ENCODE results near the gene SPRYD3.
"Not testable (repeated sequence)": the region's sequence is repeated elsewhere in the genome, so short reads cannot be mapped to it uniquely, and the experiment has no call there.

The SPRYD3 gene

DNA sequence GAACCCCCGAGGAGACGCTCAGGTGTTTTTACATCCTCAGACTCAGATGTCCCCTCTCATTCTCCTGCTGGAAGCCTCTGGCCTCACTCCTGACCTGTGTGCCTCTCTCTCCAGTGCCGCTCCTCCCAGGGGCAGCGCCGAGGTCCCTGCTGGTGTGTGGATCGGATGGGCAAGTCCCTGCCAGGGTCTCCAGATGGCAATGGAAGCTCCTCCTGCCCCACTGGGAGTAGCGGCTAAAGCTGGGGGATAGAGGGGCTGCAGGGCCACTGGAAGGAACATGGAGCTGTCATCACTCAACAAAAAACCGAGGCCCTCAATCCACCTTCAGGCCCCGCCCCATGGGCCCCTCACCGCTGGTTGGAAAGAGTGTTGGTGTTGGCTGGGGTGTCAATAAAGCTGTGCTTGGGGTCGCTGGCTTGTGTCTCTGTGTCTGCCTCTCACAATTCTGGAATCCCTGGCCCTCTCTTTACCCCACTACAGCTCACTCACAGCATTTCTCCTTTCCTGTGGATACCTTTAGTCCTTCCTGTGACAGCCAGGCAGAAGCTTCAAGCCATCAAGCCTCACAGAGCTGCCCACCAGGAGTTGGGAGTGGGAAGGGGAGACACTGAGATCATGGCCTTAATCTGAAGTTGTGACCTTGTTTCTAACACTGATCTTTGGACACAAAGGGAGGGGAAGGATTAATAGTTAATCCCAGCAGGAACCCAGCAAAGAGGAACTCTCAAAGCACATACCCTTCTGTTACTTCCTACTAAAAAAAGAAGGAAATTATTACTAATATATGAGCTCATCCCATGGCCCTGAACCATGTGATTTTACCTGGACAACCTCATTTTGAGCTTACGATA is 23.0 kb upstream of the SPRYD3 start:
- no peak for DNase-seq

- DNase-seq, result no peak
Observed at GRCh38 chr12:53101266-53101665, 22.1 kb upstream of the SPRYD3 start.

GRCh38 chr12:53100466-53101151 is 21.4 kb upstream of the SPRYD3 start:
- DNase-seq, result no peak

- DNase-seq, result peak; percentile 32
Observed at GRCh38 chr12:53099071-53099882, 20.1 kb upstream of the SPRYD3 start.

DNA sequence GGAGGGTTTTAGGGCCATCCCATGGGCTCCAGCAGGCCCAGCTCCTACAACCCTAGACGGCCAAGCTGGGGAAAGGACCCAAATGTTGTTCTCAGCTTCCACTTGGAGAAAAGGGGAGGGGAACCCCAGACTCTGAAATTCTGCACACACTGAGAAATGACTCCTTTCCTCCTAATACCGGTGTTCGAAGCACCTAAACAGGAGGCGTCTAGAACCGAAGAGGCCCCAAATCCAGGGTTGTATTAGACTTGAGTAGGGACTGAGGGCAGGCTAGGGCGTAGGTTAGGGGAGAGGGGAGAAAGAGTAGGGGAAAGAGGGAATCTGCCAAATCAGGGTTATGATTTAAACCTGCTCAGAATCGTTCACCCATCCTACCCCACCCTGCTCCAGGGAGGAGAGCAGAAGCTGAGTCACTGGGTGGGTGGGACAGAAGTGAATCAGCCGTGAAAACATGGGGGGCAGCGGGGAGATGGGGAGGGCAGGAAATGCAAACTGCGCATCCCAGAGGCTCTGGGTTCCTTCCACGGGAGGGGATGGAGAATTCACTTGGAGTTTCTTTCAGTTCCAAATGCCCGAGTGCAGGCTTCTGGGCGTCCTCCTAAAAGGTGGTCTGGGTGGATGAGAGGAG is 19.3 kb upstream of the SPRYD3 start:
- DNase-seq, result no peak

DNA sequence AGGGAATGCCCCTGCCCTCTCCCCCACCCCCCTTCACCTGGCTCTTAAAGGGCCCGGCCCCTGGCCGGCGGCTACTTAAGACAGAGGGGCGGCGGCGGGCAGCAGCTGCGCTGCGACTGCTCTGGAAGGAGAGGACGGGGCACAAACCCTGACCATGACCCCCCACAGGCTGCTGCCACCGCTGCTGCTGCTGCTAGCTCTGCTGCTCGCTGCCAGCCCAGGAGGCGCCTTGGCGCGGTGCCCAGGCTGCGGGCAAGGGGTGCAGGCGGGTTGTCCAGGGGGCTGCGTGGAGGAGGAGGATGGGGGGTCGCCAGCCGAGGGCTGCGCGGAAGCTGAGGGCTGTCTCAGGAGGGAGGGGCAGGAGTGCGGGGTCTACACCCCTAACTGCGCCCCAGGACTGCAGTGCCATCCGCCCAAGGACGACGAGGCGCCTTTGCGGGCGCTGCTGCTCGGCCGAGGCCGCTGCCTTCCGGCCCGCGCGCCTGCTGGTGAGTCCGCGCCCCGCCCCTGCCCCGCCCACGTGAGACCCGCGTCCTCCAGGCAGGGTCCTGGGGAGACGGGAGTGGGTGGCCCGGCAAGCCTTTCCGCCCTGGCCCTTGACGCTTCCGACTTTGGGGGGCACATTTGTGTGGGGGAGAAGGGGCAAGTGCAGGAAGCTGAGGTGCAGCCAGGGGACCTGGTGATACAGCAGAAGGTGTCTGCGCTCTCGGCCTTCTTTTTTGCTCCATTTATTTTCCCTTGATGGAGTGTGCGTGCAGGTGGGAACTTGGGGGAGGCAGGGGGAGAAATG is 18.6 kb upstream of the SPRYD3 start, which contains the start of gene IGFBP6:
TSS of gene IGFBP6 (plus strand) at position 104 of the 790 bp plus-strand sequence. CDS start at position 155, 51 bp downstream.
- no peak for DNase-seq

- DNase-seq, result no peak
Observed at GRCh38 chr12:53097207-53097563, 18.0 kb upstream of the SPRYD3 start.

- DNase-seq, result no peak
Observed at GRCh38 chr12:53096759-53097158, 17.6 kb upstream of the SPRYD3 start.

DNA sequence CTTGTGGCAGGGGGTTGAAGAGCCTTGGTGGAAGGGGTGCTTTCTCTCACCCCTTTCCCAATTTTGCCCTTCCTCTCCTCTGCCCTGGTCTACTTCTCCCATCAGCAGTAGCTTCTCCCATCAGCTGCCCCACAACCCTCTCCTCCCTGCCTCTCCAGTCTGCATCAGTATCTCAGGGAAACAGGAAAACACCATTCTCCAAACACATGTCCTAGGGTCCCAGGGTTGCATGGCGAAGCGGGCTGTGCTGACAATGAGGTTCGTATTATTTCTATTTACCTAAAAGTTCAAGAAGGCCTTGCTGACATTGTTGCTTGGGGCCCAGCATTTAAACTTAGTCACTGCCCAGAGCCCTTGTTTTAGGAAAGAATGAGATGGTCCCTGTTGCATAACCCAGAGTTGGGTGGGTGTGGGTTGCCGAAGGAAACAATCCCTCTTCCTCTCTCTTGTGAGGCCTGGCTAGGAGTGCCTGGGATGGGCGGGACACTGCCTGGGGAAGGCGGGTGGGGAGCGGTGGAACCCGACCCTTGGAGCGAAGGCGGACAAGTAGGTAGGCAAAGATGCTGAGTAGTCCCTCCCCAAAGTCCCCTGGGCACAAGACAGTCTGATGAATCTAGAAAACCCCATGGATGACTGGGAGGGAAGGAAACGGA is 17.0 kb upstream of the SPRYD3 start:
- no peak for DNase-seq

DNA sequence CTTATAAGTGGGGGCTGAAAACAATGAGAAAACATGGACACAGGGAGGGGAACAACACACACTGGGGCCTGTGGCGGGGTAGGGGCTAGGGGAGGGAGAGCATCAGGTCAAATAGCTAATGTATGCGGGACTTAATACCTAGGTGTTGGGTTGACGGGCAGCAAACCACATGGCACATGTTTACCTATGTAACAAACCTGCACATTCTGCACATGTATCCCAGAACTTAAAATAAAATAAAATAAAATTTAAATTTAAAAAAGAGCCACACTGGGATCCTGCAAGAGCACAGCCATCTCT is 16.4 kb upstream of the SPRYD3 start:
- DNase-seq, result not testable (repeated sequence)

DNA sequence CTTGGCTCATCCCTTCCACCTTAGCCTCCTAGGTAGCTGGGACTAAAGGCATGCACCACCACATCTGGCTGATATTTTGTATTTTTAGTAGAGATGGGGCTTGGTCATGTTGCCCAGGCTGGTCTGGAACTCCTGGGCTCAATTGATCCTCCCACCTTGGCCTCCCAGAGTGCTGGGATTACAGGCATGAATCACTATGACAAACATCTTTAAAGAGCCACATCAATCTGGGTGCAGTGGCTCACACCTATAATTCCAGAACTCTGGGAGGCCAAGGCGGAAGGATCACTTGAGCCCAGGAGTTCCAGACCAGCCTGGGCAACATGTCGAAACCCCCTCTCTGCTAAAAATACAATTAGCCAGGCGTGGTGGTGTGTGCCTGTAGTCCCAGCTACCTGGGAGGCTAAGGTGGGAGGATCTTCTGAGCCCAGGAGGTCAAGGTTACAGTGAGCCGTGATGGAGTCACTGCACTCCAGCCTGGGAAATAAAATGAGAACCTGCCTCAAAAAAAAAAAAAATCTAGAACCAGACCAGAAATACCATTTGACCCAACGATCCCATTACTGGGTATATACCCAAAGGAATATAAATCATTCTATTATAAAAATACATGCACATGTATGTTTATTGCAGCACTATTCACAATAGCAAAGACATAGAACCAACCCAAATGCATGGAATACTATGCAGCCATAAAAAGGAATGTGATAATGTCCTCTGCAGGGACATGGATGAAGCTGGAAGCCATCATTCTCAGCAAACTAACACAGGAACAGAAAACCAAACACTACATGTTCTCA is 15.8 kb upstream of the SPRYD3 start:
- DNase-seq, result not testable (repeated sequence)

DNA sequence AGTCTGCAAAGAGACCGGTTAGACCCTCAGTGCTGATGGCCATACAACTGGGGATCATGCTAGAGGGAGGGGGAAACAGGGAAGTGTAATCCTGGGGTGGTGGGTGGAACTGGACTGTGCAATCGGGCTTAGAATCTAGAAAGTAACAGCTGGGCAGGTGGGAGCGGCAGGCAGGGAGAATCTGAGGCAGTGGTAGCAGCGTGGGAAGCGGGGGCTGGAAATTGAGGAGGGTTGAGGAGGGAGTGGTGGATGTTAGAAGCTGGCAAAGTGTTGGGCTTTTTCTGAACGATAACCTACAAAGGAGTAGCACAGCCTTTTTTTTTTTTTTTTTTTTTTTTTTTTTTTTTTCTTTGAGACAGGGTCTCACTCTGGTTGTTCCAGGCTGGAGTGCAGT is 15.2 kb upstream of the SPRYD3 start:
- no peak for DNase-seq

GRCh38 chr12:53093777-53094393 is 14.7 kb upstream of the SPRYD3 start:
- no peak for DNase-seq

- no peak for DNase-seq
Observed at GRCh38 chr12:53091756-53092155, 12.6 kb upstream of the SPRYD3 start.

GRCh38 chr12:53090554-53090953 is 11.4 kb upstream of the SPRYD3 start:
- DNase-seq, result no peak

- no peak for DNase-seq
Observed at GRCh38 chr12:53090105-53090504, 10.9 kb upstream of the SPRYD3 start.

- DNase-seq, result no peak
Observed at GRCh38 chr12:53086361-53086760, 7.2 kb upstream of the SPRYD3 start.

DNA sequence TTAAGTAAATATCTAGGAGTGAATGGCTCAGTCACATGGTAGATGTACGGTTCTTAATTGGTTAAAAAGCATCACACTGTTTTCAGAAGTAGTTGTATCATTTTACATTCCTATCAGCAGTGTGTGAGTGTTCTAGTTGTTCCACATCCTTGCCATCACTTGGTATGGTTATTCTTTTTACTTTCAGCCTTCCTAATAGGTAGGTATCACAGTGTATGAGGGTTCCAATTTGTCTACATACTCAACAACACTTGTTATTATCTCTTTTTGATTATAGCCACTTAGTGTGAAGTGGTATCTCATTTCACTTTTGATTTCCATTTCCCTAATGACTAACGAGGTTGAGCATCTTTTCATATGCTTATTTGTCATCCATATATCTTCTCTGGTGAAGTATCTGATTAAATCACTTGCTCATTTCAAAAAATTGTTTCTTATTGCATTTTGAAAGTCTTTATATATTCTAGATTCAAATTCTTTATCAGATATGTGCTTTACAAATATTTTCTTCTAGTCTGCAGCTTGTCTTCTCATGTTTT is 3.5 kb upstream of the SPRYD3 start:
- no peak for DNase-seq

DNA sequence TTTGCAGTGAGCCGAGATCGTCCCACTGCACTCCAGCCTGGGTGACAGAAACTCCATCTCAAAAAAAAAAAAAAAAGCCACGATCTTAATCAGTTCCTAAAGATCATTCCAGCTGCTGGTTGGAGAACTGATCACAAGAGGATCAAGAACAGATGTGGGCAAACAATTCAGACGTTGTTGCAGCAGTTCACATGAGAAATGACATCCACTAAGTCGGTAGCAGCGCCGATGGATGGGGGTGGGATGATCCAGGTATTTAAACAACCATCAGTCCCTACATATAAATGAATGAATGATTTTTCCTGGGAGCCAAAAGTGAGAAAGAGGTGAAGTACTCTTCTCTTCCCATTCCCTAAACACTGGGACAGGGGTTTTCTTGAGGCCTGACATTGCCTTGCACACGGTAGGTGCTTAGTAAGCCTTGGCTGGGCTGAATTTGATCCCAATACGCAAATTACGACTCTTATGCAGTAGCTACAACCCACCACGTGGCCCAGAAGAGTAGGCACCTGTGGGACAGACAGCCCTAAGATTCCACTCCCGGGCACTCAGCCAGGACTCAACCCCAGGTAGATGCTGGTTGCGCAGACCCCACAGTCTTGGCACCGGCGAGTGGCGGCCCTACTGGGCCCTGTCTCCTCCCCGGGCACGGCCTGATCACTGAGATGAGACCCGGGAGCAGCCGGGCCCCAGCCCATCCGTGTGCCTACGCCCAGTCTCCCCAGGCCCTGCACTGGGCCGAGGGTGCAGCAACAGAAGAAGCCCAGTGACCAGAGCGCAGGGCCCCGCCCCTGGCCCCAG is 565 bp downstream of the SPRYD3 start:
- no peak for DNase-seq

All from NCI-H2029 treated with DMSO at 0.1 percent for 48 hours (cell line).